Parathyroid adenoma (tissue), 2 donors: ENCODE data around the gene CFAP61.

Experiments
- H2AFZ ChIP-seq: fragments of 300-600 bp; sonication (generic); one replicate; pipeline ENCODE4 v1.7.0; 2017; ENCODE audit warnings: antibody characterized with exemption, mild to moderate bottlenecking
- H3K27ac ChIP-seq: fragments of 300-600 bp; sonication (generic); one replicate; pipeline ENCODE4 v1.7.0; 2017
- H3K27me3 ChIP-seq: fragments of 300-600 bp; sonication (generic); one replicate; pipeline ENCODE4 v1.7.0; 2017; ENCODE audit warnings: low read length; ENCODE audit not compliant: control insufficient read depth, insufficient read depth
- H3K36me3 ChIP-seq: fragments of 300-600 bp; sonication (generic); one replicate; pipeline ENCODE4 v1.7.0; 2017; ENCODE audit warnings: low read length; ENCODE audit not compliant: control insufficient read depth, insufficient read depth
- H3K4me1 ChIP-seq: fragments of 300-600 bp; sonication (generic); one replicate; pipeline ENCODE4 v1.7.0; 2017; ENCODE audit warnings: control low read depth
- H3K4me2 ChIP-seq: fragments of 300-600 bp; sonication (generic); one replicate; pipeline ENCODE4 v1.7.0; 2017; ENCODE audit warnings: low read length
- H3K4me3 ChIP-seq: fragments of 300-600 bp; sonication (generic); one replicate; pipeline ENCODE4 v1.7.0; 2017; ENCODE audit warnings: low read depth, low read length
- H3K79me2 ChIP-seq: fragments of 300-600 bp; sonication (generic); one replicate; pipeline ENCODE4 v1.7.0; 2017; ENCODE audit warnings: control low read depth
- H3K9ac ChIP-seq: fragments of 300-600 bp; sonication (generic); one replicate; pipeline ENCODE4 v1.7.0; 2017; ENCODE audit warnings: mild to moderate bottlenecking
- H3K9me3 ChIP-seq: fragments of 300-600 bp; sonication (generic); one replicate; pipeline ENCODE4 v1.7.0; 2017; ENCODE audit warnings: low read length; ENCODE audit not compliant: control insufficient read depth
- TF ChIP-seq, protein P1 (sequence below): fragments of 300-600 bp; sonication (generic); IDR thresholded peaks from one replicate; pipeline ENCODE4 v1.7.0; 2017; ENCODE audit warnings: antibody characterized with exemption, mild to moderate bottlenecking
- donor health status: primary hyperparathyroidism.

Gene CFAP61

DNA sequence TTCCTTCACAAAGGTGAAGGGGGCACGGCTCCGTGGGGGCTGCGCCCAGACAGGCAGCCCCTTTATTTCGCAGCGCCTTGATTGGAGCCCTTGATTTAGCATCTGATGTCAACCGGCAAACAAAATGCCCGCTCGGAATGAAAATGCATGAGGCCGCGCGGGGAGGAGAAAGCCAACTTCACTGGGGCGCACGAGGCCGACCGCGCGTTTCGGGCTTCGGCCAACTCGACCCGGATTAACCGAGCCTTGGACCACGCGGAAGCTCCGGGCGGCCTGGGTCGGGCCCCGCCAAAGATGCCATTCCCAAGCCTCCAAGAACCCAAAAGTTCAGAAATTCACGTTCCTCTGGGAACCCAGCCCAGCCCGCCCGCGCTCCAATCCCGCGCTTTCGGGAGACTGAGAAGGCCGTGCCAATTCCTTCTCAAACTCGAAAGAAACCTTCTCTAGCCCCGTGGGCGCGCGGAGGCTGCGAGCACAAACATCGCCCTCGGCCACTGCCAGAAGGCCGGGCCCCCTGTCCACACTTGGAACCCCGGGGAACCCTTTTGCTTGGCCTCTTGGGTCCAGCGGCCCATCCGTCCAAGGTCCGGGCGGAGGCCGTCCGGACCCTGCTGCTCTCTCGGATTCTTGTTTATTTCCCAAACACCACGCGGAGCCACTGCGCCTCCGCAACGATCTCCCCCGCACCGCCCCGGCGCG is 314.7 kb downstream of the CFAP61 start:
- Histone ChIP-seq H3K79me2 (no peaks in the 10 kb centered on the region), H3K27ac (no peak overlapping the region), H3K9ac (no peak overlapping the region), H3K4me2 (no peak overlapping the region), H2AFZ (no peak overlapping the region), H3K36me3 (no peaks in the 10 kb centered on the region), H3K27me3 (no peaks in the 10 kb centered on the region), H3K9me3 (no peaks in the 10 kb centered on the region), H3K4me1 (no peaks in the 10 kb centered on the region), H3K4me3 (no peak overlapping the region)
- TF ChIP-seq, protein P1, sequence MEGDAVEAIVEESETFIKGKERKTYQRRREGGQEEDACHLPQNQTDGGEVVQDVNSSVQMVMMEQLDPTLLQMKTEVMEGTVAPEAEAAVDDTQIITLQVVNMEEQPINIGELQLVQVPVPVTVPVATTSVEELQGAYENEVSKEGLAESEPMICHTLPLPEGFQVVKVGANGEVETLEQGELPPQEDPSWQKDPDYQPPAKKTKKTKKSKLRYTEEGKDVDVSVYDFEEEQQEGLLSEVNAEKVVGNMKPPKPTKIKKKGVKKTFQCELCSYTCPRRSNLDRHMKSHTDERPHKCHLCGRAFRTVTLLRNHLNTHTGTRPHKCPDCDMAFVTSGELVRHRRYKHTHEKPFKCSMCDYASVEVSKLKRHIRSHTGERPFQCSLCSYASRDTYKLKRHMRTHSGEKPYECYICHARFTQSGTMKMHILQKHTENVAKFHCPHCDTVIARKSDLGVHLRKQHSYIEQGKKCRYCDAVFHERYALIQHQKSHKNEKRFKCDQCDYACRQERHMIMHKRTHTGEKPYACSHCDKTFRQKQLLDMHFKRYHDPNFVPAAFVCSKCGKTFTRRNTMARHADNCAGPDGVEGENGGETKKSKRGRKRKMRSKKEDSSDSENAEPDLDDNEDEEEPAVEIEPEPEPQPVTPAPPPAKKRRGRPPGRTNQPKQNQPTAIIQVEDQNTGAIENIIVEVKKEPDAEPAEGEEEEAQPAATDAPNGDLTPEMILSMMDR = no peak

DNA sequence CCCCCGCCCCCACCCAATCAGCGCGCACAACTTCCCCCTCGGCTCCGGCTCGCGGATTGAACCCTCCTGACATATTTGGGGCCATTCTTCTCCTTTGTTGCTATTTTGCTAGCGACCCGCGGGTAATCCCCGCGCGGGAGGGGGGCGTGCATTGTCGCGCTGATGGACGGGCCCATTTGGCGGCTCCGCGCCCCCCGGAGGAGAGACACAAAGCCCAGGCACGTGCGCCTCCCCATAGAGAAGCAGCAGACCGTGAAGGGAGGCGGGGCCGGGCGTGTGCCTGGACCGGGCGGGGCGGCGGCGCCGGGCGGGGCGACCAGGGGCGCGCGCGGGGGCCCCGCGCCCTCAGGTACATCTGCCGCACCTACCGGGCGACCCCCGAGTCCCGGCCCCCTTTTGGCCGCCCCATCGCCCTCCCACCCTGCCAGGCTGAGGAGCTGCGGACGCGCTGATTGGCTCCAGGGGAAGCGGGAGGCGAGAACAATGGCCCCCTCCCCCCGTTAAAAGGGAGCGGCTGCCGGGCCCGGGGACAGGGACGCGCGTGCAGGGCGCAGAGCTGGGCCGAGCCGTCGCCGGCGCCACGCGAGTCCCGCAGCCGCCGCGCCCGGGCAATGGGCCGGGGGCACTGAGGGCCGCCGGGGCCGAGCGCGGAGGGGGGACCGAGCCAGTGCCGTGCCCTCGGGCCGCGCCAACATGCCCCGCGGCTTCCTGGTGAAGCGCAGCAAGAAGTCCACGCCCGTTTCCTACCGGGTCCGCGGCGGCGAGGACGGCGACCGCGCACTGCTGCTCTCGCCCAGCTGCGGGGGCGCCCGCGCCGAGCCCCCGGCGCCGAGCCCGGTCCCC is 315.5 kb downstream of the CFAP61 start, which contains the start of gene INSM1:
Gene INSM1, plus strand, starts transcription at position 530 of the 843 bp plus-strand sequence. Its CDS starts 164 bp downstream, at position 694.
- H3K27ac ChIP-seq = no peak within 1 kb of the TSS
- no peaks in the 10 kb centered on the region for H3K36me3 ChIP-seq
- H3K9me3 ChIP-seq = no peaks in the 10 kb centered on the region
- no peak within 1 kb of the TSS for H3K9ac ChIP-seq
- H3K4me3 ChIP-seq = no peak within 1 kb of the TSS
- H3K4me2 ChIP-seq = peak within 1 kb of the TSS; percentile 18
- no peaks in the 10 kb centered on the region for H3K79me2 ChIP-seq
- H2AFZ ChIP-seq = peak within 1 kb of the TSS; percentile 46
- no peaks in the 10 kb centered on the region for H3K4me1 ChIP-seq
- TF ChIP-seq, protein P1 = no peak
- H3K27me3 ChIP-seq = no peaks in the 10 kb centered on the region

DNA sequence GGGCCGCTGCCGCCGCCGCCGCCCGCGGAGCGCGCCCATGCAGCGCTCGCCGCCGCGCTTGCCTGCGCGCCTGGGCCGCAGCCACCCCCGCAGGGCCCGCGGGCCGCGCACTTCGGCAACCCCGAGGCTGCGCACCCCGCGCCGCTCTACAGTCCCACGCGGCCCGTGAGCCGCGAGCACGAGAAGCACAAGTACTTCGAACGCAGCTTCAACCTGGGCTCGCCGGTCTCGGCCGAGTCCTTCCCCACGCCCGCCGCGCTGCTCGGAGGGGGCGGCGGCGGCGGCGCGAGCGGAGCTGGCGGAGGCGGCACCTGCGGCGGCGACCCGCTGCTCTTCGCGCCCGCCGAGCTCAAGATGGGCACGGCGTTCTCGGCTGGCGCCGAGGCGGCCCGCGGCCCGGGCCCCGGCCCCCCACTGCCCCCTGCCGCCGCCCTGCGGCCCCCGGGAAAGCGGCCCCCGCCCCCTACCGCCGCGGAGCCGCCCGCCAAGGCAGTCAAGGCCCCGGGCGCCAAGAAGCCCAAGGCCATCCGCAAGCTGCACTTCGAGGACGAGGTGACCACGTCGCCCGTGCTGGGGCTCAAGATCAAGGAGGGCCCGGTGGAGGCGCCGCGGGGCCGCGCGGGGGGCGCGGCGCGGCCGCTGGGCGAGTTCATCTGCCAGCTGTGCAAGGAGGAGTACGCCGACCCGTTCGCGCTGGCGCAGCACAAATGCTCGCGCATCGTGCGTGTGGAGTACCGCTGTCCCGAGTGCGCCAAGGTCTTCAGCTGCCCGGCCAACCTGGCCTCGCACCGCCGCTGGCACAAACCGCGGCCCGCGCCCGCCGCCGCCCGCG is 316.3 kb downstream of the CFAP61 start:
- H3K9ac ChIP-seq = no peak overlapping the region
- H3K79me2 ChIP-seq = no peaks in the 10 kb centered on the region
- no peaks in the 10 kb centered on the region for H3K4me1 ChIP-seq
- no peaks in the 10 kb centered on the region for H3K27me3 ChIP-seq
- no peaks in the 10 kb centered on the region for H3K9me3 ChIP-seq
- H3K36me3 ChIP-seq = no peaks in the 10 kb centered on the region
- H3K4me3 ChIP-seq = no peak overlapping the region
- H3K4me2 ChIP-seq = peak overlapping the region; percentile 18
- H2AFZ ChIP-seq = peak overlapping the region; percentile 46
- no peak overlapping the region for H3K27ac ChIP-seq
- TF ChIP-seq, protein P1 = no peak

DNA sequence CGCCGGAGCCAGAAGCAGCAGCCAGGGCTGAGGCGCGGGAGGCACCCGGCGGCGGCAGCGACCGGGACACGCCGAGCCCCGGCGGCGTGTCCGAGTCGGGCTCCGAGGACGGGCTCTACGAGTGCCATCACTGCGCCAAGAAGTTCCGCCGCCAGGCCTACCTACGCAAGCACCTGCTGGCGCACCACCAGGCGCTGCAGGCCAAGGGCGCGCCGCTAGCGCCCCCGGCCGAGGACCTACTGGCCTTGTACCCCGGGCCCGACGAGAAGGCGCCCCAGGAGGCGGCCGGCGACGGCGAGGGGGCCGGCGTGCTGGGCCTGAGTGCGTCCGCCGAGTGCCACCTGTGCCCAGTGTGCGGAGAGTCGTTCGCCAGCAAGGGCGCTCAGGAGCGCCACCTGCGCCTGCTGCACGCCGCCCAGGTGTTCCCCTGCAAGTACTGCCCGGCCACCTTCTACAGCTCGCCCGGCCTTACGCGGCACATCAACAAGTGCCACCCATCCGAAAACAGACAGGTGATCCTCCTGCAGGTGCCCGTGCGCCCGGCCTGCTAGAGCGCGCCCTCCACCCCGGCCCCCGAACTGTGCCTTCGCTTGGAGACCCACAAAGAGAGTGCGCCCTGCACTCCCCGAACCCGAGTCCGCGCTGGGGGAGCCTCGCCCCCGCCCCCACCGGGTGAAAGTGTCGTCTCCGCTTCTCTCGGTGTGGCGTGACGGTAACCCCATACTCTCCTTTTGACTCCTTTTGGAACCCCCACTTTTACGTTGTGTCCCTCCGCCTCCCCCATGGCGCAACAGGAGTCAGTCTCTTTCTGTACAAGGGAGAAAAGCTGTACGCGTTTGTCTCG is 317.1 kb downstream of the CFAP61 start:
- Histone ChIP-seq H3K27ac (no peak overlapping the region), H3K4me1 (no peaks in the 10 kb centered on the region), H3K4me3 (no peak overlapping the region), H3K79me2 (no peaks in the 10 kb centered on the region), H3K27me3 (no peaks in the 10 kb centered on the region), H3K9ac (no peak overlapping the region), H2AFZ (no peak overlapping the region), H3K36me3 (no peaks in the 10 kb centered on the region), H3K4me2 (peak overlapping the region; percentile 53), H3K9me3 (no peaks in the 10 kb centered on the region)
- TF ChIP-seq, protein P1 = no peak
